SIG-M5 (cell line): ENCODE measurements around the gene WTAP.
"Not testable (repeated sequence)": the region's sequence is repeated elsewhere in the genome, so short reads cannot be mapped to it uniquely, and the experiment has no call there.

ENCODE experiments used
- DNase-seq: peaks from one replicate; lab custom pipeline; 2025; lab: John Stamatoyannopoulos, UW

The WTAP gene

GRCh38 chr6:159761873-159762680 lies 34.8 kb downstream of the WTAP start, which contains the start of gene ACAT2:
Gene ACAT2, plus strand, starts transcription at chr6:159762045. Its CDS starts 43 bp downstream, at chr6:159762088.
- DNase-seq = peak; percentile 59

DNA sequence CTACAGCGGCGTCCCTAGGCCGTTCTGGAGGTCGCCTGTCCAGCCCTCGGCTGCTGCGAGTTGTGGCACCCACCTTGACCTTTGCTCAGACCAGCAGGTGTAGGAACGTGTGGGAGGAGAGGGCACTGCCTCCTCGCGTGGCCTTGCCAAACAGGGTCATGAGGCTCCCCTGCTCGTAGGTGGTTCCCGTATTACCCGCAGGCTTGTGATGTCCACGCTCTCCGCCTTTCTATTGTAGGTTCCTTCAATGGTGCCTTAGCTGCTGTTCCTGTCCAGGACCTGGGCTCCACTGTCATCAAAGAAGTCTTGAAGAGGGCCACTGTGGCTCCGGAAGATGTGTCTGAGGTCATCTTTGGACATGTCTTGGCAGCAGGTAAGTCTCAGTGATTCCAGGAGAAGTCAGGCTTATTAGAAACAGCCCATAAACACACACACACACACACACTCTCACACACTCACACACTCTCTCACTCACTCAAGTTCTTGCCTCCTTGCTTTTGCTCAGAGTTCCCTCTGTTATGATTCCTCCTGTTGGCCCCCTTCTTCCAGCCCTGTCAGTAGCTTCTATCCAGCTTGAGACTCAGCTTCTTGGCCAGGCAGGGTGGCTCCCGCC lies 35.5 kb downstream of the WTAP start:
- DNase-seq = no peak

DNA sequence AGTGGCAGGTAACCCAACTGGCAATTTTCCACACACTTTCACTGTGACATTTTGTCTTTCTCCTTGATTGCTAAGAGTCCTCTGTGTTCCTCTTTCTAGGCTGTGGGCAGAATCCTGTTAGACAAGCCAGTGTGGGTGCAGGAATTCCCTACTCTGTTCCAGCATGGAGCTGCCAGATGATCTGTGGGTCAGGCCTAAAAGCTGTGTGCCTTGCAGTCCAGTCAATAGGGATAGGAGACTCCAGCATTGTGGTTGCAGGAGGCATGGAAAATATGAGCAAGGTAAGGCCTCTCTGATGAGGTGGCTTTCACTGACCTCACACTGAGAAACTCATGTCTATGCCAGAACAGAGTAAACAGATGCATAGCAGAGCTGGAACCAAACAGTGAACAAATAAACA lies 39.6 kb downstream of the WTAP start:
- no peak for DNase-seq

GRCh38 chr6:159769470-159769869 lies 42.2 kb downstream of the WTAP start:
- no peak for DNase-seq

DNA sequence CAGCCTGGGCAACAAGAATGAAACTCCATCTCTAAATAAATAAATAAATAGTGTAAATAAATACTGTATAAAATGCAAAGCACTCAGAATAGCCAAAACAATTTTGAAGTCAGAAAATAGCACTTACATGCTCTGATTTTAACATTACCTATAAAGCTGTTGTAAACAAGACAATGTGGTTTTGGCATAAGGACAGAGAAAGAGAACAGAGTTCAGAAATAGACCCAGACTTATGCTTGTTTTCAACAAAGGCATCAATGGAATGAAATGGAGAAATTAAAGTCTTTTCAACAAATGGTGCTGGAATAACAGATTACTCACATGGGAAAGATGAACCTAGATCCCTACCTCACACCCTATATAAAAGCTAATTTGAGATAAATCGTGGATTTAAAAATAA lies 44.9 kb downstream of the WTAP start:
- no peak for DNase-seq

DNA sequence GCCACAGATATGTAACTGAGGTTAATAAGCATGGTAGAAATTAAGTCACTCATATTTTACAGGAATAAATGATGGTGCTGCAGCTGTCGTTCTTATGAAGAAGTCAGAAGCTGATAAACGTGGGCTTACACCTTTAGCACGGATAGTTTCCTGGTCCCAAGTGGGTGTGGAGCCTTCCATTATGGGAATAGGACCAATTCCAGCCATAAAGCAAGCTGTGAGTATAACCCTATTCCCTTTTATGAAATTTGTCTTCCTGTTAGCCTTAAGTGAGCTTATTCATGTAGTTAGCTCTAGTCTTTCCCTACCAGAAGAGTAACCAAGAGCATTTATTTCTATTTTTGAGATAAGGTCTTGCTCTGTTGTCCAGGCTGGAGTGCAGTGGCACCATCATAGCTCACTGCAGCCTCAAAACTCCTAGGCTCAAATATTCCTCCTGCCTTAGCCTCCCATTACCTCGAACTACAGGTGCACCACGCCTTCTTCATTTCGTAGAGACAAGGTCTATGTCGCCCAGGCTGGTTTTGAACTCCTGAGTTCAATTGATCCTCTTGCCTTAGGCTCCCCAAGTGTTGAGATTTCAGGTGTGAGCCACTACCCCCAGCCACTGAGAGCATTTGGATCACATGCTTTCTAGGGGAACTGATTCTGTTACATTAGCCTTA lies 50.1 kb downstream of the WTAP start:
- DNase-seq = no peak

- DNase-seq = no peak
These were observed 50.8 kb downstream of the WTAP start for GRCh38 chr6:159778131-159778530.

DNA sequence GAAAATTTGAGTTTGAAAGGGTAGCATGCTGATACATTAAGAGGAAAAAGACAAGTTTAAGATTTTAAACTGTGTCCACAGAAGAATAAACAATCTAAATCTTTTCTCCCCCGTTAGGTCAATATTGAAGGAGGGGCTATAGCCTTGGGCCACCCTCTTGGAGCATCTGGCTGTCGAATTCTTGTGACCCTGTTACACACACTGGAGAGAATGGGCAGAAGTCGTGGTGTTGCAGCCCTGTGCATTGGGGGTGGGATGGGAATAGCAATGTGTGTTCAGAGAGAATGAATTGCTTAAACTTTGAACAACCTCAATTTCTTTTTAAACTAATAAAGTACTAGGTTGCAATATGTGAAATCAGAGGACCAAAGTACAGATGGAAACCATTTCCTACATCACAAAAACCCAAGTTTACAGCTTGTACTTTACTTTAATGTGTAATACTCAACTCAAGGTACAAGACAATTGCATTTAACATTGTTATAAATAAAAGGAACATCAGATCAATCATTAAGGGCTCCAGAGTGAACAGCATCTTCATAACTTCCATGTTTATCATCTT lies 51.3 kb downstream of the WTAP start:
- DNase-seq = no peak

DNA sequence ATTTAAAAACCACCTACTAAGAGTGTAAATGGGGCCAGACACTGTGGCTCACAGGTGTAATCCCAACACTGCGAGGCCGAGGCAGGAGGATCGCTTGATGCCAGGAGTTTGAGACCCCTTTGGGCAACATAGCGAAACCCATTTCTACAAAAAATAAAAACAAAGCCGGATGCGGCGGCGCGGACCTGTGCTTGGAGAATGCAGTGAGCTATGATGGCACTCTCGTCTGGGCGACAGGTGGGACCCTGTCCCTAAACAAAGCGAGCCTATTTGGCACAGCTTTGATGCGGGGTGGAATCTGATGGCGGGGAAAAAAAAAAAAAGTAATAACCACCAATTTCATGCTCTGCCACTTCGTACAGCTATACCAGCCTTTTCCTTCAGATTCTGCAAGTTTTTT lies 61.0 kb downstream of the WTAP start:
- no peak for DNase-seq

GRCh38 chr6:159788753-159789376 lies 61.6 kb downstream of the WTAP start:
- DNase-seq = no peak

DNA sequence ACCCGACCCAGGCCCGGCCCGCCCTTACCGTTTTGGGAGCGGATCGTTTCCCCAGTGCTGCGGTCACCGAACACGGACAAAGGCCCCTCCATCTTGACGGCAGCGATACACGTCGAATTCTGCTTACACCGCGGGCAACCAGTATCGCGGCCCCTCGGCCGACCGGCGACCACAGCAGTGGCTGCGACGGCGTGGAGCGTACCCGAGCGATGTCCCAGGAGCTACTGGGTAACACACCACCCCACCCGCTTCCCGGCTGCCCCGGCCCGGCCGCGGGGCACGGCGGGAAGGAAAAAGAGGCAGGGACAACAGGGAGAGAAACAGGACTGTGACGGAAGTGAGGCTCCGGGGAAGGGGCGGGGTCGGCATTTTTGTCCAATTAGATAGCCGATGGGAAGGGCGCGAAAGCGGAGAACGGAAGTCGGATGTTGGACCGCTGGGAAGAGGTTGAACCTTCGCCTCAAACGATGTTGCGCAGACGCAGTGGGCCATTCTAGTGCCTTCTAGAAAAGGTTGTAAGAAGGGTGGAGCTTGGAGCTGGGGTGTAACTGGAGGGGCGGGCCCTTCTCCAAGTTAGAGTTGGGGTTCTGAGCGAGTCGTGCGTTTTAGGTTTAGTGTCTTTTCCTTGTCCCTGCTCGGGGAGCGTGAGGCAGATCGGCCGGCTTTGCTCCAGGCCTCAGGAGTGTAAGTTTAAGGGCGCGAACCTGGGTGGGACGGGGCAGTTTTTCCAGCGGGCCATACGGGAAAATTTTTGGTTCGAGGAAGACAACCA lies 62.3 kb downstream of the WTAP start, which contains the start of gene TCP1:
TSS of gene TCP1 (minus strand) at position 226 of the 772 bp plus-strand sequence. CDS start at position 92, 134 bp downstream.
- DNase-seq = peak; percentile 95

- DNase-seq = peak; percentile 77
These were observed 63.0 kb downstream of the WTAP start, which contains the start of gene MRPL18 for GRCh38 chr6:159790149-159790955. Gene MRPL18, plus strand, starts transcription at chr6:159790467. Its CDS starts 121 bp downstream, at chr6:159790588.

GRCh38 chr6:159790956-159791598 lies 63.8 kb downstream of the WTAP start:
- no peak for DNase-seq

DNA sequence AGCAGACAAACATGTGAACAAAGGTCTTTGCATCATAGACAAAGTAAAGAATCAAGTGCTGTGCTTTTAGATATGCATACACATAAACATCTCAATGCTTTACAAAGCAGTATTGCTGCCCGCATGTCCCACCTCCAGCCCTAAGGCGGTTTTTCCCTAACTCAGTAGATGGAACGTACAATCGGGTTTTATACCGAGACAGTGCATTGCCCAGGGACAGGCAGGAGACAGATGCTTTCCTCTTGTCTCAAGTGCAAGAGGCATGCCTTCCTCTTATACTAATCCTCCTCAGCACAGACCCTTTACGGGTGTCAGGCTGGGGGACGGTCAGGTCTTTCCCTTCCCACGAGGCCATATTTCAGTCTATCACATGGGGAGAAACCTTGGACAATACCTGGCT lies 67.7 kb downstream of the WTAP start:
- not testable (repeated sequence) for DNase-seq

DNA sequence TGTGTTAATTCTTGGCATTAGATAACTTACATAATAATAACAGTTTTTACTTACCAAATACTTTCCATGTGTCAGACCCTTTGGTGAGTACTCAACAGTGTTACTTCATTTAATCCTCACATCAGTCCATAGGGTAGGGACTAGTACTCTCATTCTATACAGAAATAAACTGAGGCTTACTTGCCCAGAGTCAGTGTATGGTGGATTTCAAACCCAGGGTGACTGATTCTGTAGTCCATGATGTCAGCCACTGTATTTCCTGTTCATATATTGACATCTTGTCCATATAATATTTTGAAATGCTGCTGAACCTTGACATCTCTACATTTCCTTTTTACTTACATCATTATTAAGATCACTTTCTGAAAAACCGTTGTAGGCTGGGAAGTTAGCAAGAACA lies 70.2 kb downstream of the WTAP start:
- no peak for DNase-seq

GRCh38 chr6:159800141-159800865 lies 73.0 kb downstream of the WTAP start, which contains the start of gene PNLDC1:
Gene PNLDC1, plus strand, starts transcription at chr6:159800276. Its CDS starts 32 bp downstream, at chr6:159800308.
- DNase-seq = no peak

- DNase-seq = peak; percentile 61
These were observed 74.6 kb downstream of the WTAP start for GRCh38 chr6:159801935-159802334.

DNA sequence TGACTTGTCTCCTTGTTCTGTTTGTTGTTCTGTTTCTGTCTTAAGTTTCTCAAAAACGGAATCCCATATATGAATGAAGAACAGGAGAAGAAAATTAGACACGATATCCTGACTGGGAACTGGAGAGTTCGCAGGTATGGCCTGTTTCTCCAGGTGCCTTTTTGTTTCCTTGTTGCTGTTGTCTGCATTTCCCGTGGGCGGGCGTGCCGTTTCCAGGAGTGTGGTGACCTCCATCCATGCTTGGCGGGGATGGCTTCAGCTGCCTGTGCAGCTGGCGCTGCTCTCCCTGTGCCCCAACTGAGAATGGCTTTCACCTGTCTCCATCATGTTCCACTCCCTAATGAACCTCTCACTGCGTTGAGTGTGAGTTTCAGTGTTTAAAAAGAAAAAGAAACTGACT lies 77.2 kb downstream of the WTAP start:
- no peak for DNase-seq

DNA sequence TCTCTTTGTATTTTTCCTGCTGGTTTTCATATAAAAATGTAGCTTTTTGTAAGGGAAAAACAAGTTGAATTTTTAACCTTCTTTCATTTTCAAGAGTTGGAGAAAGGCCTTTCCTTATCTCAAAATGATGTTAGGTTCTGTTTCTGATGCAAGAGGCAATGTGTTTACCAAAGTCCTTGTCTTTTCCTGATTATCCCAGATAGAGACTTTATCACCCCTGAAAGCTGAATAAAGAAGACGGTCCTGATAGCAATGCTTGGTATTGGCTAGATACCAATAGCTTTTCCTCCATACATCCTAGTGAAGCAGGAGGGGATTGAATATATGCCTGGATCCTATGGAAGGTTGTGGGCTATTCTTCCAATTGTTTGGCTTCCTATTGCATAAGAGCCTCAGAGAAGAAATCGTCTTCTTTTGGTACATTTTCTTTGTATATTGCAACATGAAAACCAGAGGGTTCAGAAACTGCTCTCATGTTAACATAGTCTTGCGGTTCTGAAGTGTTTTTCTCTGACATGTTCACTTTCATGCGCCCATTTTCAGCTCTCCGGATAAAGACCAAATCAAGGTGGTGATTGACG lies 78.2 kb downstream of the WTAP start:
- peak; percentile 11 for DNase-seq
